A549 (cell line): ENCODE data around the gene KCNIP3. TPM values are rescaled to one million over a fixed set of nuclear protein-coding genes. Genes with fewer than 3 reads are reported as not detected.

ENCODE experiments used
- ATAC-seq, 2 experiments: fragments of 200-7000 bp in 1 of 2; fragments of >200 bp in 1 of 2; cut with Nextera tagmentation in 1 of 2; cut with Tn5 transposase in 1 of 2; 3 replicates each; pipeline versions ENCODE4 v1.8.0 to v1.9.1; 2018 to 2020; ENCODE audit warnings: mild to moderate bottlenecking in 1 of 2, moderate library complexity in 1 of 2
- CTCF ChIA-PET: fragments of 300-600 bp; sonication (Branson Sonifier 250); formaldehyde crosslinking; extraction: SDS; loops from one replicate; lab custom pipeline; 2021; ENCODE audit warnings: antibody characterized with exemption, inconsistent platforms; lab: Yijun Ruan, JAX
- POLR2A ChIA-PET: fragments of 350-600 bp; formaldehyde crosslinking; extraction: SDS; loops from one replicate; lab custom pipeline; 2021; ENCODE audit warnings: antibody characterized with exemption, inconsistent platforms; lab: Yijun Ruan, JAX
- DNase-seq, 2 experiments: peaks; one replicate each; pipeline versions ENCODE4 v3.0.0 to v3.0.0-alpha.2; 2011 to 2016; ENCODE audit warnings: low read depth in 1 of 2, low spot score in 1 of 2
- FAIRE-seq: peaks from 2 replicates; lab custom pipeline; 2011; peaks lifted over from hg19 to GRCh38; lab: Jason Lieb, UNC
- H3K27ac ChIP-seq, 2 experiments: fragments of >200 bp; sonication (Bioruptor Twin); formaldehyde crosslinking; 3 replicates each; pipeline ENCODE4 v1.5.1; 2016 to 2017
- H3K4me1 ChIP-seq: fragments of >200 bp; sonication (Bioruptor Twin); formaldehyde crosslinking; 3 replicates; pipeline ENCODE4 v1.6.1; 2016
- H3K4me2 ChIP-seq: fragments of >200 bp; sonication (Bioruptor Twin); formaldehyde crosslinking; 3 replicates; pipeline ENCODE4 v1.6.1; 2016
- H3K4me3 ChIP-seq: fragments of >200 bp; sonication (Bioruptor Twin); formaldehyde crosslinking; 3 replicates; pipeline ENCODE4 v1.5.1; 2016
- H3K9me3 ChIP-seq: fragments of >200 bp; sonication (Bioruptor Twin); formaldehyde crosslinking; 3 replicates; pipeline ENCODE4 v1.6.1; 2016
- BCL3 ChIP-seq: fragments of >200 bp; sonication (Bioruptor Twin); formaldehyde crosslinking; IDR thresholded peaks from 3 replicates; pipeline ENCODE4 v1.6.1; 2016
- CEBPB ChIP-seq, 2 experiments: fragments of >200 bp in 1 of 2; sonication (Bioruptor Twin) in 1 of 2; formaldehyde crosslinking in 1 of 2; IDR thresholded peaks; 2 replicates each; pipeline ENCODE4 v1.6.1; 2012 to 2016
- CHD4 ChIP-seq: fragments of 200-600 bp; sonication (generic); IDR thresholded peaks from 2 replicates; pipeline ENCODE4 v1.6.1; 2016; ENCODE audit warnings: antibody characterized with exemption, mild to moderate bottlenecking, borderline replicate concordance
- CTCF ChIP-seq: fragments of >200 bp; sonication (Bioruptor Twin); formaldehyde crosslinking; IDR thresholded peaks from 3 replicates; pipeline ENCODE4 v1.5.1; 2016
- EP300 ChIP-seq, 2 experiments: fragments of >200 bp; sonication (Bioruptor Twin); formaldehyde crosslinking; IDR thresholded peaks; 2 replicates in 1 of 2; 3 replicates in 1 of 2; pipeline ENCODE4 v1.6.1; 2016 to 2017
- ESRRA ChIP-seq: fragments of 150-350 bp; IDR thresholded peaks from 2 replicates; pipeline ENCODE4 v1.6.1; 2014; ENCODE audit warnings: mild to moderate bottlenecking, low read length, borderline replicate concordance
- FOSL2 ChIP-seq, 2 experiments: fragments of 450-650 bp in 1 of 2; fragments of >200 bp in 1 of 2; sonication (Bioruptor Twin) in 1 of 2; formaldehyde crosslinking; IDR thresholded peaks; 2 replicates each; pipeline versions ENCODE4 v1.5.0 to v1.6.1; 2016 to 2020; ENCODE audit warnings: mild to moderate bottlenecking in 1 of 2, moderate library complexity in 1 of 2
- HDAC2 ChIP-seq: fragments of 200-600 bp; sonication (generic); IDR thresholded peaks from 2 replicates; pipeline ENCODE4 v1.6.1; 2016
- HEYL ChIP-seq: fragments of 250-450 bp; sonication (Bioruptor Pico); IDR thresholded peaks from 2 replicates; pipeline ENCODE4 v1.8.0; 2021; ENCODE audit warnings: mild to moderate bottlenecking, moderate library complexity
- HOXB13 ChIP-seq: fragments of 250-450 bp; sonication (Bioruptor Pico); IDR thresholded peaks from 2 replicates; pipeline ENCODE4 v1.5.0; 2020; ENCODE audit warnings: low read depth, mild to moderate bottlenecking, moderate library complexity
- JUN ChIP-seq, 2 experiments: fragments of >200 bp; sonication (Bioruptor Twin); formaldehyde crosslinking; IDR thresholded peaks; 2 replicates in 1 of 2; 3 replicates in 1 of 2; pipeline ENCODE4 v1.6.1; 2016 to 2017
- MAFK ChIP-seq: fragments of 450-650 bp; IDR thresholded peaks from 2 replicates; pipeline ENCODE4 v1.6.1; 2014; ENCODE audit not compliant: partially characterized antibody
- MAX ChIP-seq: IDR thresholded peaks from 2 replicates; pipeline ENCODE4 v1.6.1; 2012
- MAZ ChIP-seq: fragments of 150-350 bp; IDR thresholded peaks from 2 replicates; pipeline ENCODE4 v1.6.1; 2014; ENCODE audit warnings: antibody characterized with exemption, low read depth, low read length, borderline replicate concordance
- NFE2L2 ChIP-seq: fragments of 150-350 bp; conservative IDR thresholded peaks from 2 replicates; pipeline ENCODE4 v1.6.1; 2014; ENCODE audit warnings: low read length
- NPAS2 ChIP-seq: fragments of 250-450 bp; sonication (Bioruptor Pico); IDR thresholded peaks from 2 replicates; pipeline ENCODE4 v1.8.0; 2022; ENCODE audit warnings: mild to moderate bottlenecking, moderate library complexity, borderline replicate concordance
- NR3C1 ChIP-seq: fragments of >200 bp; sonication (Bioruptor Twin); formaldehyde crosslinking; IDR thresholded peaks from 3 replicates; pipeline ENCODE4 v1.6.1; 2017
- POLR2A ChIP-seq: IDR thresholded peaks from 2 replicates; pipeline ENCODE4 v1.6.1; 2012; ENCODE audit warnings: mild to moderate bottlenecking, low read length
- POLR2AphosphoS2 ChIP-seq: conservative IDR thresholded peaks from 2 replicates; pipeline ENCODE4 v1.6.1; 2012; ENCODE audit warnings: low read length, improper control_type of control experiment, inconsistent platforms
- RAD21 ChIP-seq, 2 experiments: fragments of >200 bp in 1 of 2; sonication (Bioruptor Twin) in 1 of 2; formaldehyde crosslinking in 1 of 2; IDR thresholded peaks in 1 of 2; conservative IDR thresholded peaks in 1 of 2; 2 replicates in 1 of 2; 3 replicates in 1 of 2; pipeline ENCODE4 v1.6.1; 2012 to 2018; ENCODE audit warnings: inconsistent platforms in 1 of 2
- RNF2 ChIP-seq: fragments of 200-600 bp; sonication (generic); IDR thresholded peaks from 2 replicates; pipeline ENCODE4 v1.6.1; 2016; ENCODE audit warnings: low read depth, mild to moderate bottlenecking, antibody characterized with exemption, moderate library complexity, borderline replicate concordance
- SREBF2 ChIP-seq: fragments of 450-650 bp; IDR thresholded peaks from 2 replicates; pipeline ENCODE4 v1.6.1; 2014; ENCODE audit warnings: mild to moderate bottlenecking, moderate library complexity
- ZC3H11A ChIP-seq: fragments of 450-650 bp; IDR thresholded peaks from 2 replicates; pipeline ENCODE4 v1.6.1; 2014; ENCODE audit warnings: antibody characterized with exemption, mild to moderate bottlenecking
- ZNF302 ChIP-seq: fragments of 250-450 bp; sonication (Bioruptor Pico); IDR thresholded peaks from 2 replicates; pipeline ENCODE4 v1.9.0; 2021; ENCODE audit warnings: inconsistent platforms, mild to moderate bottlenecking, moderate library complexity
- WGBS: methylation state at CpG from one replicate; pipeline ENCODE4 v1.1.6; 2017; ENCODE audit errors: missing lambda C conversion rate; 5-methylcytosine and 5-hydroxymethylcytosine counted together
- polyA plus RNA-seq, 4 experiments: library from polyadenylated mRNA; depleted of rRNA in 3 of 4; stranded (reverse); fragments of >200 nt; fragmentation: RNase III in 1 of 4; extraction: RNeasy Plus Mini Kit Qiagen cat#74134 plus additional on column Dnase treatment in 1 of 4; gene quantifications; 2 replicates in 3 of 4; 3 replicates in 1 of 4; pipeline ENCODE4 v1.2.3, GENCODE V29; 2011 to 2017
- TF ChIP-seq, protein P1 (sequence below): IDR thresholded peaks from 2 replicates; pipeline ENCODE4 v1.6.1; 2012
- TF ChIP-seq, protein P2 (sequence below): fragments of 200-600 bp; sonication (generic); IDR thresholded peaks from 2 replicates; pipeline ENCODE4 v1.6.1; 2016; ENCODE audit warnings: antibody characterized with exemption, mild to moderate bottlenecking, moderate library complexity

The KCNIP3 gene
- polyA plus RNA-seq, 2 of the 4 experiments (the other 2 are of a cell fraction): 0.13 to 0.84 TPM

- peaks cover 3% of the 10 kb centered on the region; the same call in 1 of the 3 replicates for H3K9me3 ChIP-seq
- no peak for DNase-seq
- 8% methylated on average over 7 of the region's 7 CpGs for WGBS
- CTCF ChIA-PET: no interaction called here
- POLR2A ChIA-PET: no interaction called here
- ATAC-seq: no peak
- H3K4me1 ChIP-seq: no peaks in the 10 kb centered on the region
- FAIRE-seq: no peak
- no peak overlapping the region for H3K4me2 ChIP-seq
- H3K27ac ChIP-seq: no peak overlapping the region
- no peak for TF ChIP-seq POLR2AphosphoS2
- TF ChIP-seq MAFK: no peak
- no peak for TF ChIP-seq JUN (IDR thresholded peaks at IDR 0.05)
- TF ChIP-seq SREBF2: no peak
- TF ChIP-seq CTCF: no peak
- TF ChIP-seq NR3C1: no peak
- no peak for TF ChIP-seq HEYL (CRISPR knock-in tag)
- no peak for TF ChIP-seq ESRRA
- no peak for TF ChIP-seq CHD4
- TF ChIP-seq EP300 (IDR thresholded peaks at IDR 0.05): no peak
- no peak for TF ChIP-seq NPAS2 (CRISPR knock-in tag)
- no peak for TF ChIP-seq BCL3
- no peak for TF ChIP-seq FOSL2 (IDR thresholded peaks at IDR 0.05)
- no peak for TF ChIP-seq FOSL2 (CRISPR knock-in tag; IDR thresholded peaks at IDR 0.05)
- no peak for TF ChIP-seq NFE2L2
- no peak for TF ChIP-seq ZC3H11A
- no peak for TF ChIP-seq POLR2A
- no peak for TF ChIP-seq RAD21 (conservative IDR thresholded peaks at IDR 0.05 in 1 of 2, IDR thresholded peaks at IDR 0.05 in 1 of 2)
- no peak overlapping the region for H3K4me3 ChIP-seq
Observed at GRCh38 chr2:95337829-95338228, 40.7 kb downstream of the KCNIP3 start.

DNA sequence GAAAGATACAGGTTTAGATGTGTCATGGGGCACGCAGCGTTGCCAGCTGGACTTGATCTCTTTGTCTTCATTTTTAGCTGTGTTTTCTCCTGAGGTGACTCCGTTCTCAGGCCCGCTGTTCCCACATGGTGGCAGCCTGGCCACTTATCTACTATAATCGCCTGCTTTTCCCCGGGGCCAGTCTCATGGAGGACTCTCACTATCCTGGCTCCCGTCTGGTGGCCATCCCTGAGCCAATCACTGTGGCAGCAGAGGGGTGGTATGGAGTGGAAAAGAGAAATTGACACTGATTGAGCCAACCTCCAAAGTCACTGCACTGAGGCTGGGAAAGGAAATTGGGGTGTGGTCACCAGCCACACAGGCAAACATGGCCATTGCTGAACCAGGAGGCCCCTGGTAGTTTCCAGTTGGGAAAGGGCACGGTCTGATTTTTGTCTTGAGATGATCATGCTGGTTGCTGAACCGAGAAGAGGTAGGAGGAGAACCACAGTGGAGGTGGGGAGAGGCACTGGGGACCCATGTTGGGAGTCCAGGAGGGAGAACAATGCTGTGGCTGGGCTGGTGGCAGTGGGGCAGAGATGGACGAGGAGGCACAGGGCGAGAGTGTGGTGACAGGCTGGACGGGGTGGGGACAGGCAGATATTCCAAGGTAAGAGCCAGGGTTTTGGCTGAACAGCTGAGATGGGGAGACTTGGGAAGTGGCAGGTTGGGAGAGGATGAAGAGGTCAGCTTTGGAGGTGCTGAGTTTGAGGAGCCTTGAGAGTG, 45.6 kb downstream of the KCNIP3 start:
- WGBS: 18% methylated on average over 12 of the region's 12 CpGs
- CTCF ChIA-PET: no interaction called here
- H3K4me3 ChIP-seq: no peak overlapping the region
- no peak for ATAC-seq
- DNase-seq: no peak
- H3K9me3 ChIP-seq: no peaks in the 10 kb centered on the region
- TF ChIP-seq MAZ (no peak), MAX (no peak), NFE2L2 (no peak), HDAC2 (no peak), RNF2 (no peak), ZNF302 (CRISPR knock-in tag) (no peak), ESRRA (no peak), HOXB13 (CRISPR knock-in tag) (no peak), CEBPB (IDR thresholded peaks at IDR 0.05) (no peak)
- TF ChIP-seq, protein P1, sequence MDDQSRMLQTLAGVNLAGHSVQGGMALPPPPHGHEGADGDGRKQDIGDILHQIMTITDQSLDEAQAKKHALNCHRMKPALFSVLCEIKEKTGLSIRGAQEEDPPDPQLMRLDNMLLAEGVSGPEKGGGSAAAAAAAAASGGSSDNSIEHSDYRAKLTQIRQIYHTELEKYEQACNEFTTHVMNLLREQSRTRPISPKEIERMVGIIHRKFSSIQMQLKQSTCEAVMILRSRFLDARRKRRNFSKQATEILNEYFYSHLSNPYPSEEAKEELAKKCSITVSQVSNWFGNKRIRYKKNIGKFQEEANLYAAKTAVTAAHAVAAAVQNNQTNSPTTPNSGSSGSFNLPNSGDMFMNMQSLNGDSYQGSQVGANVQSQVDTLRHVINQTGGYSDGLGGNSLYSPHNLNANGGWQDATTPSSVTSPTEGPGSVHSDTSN: no peak
- TF ChIP-seq, protein P2, sequence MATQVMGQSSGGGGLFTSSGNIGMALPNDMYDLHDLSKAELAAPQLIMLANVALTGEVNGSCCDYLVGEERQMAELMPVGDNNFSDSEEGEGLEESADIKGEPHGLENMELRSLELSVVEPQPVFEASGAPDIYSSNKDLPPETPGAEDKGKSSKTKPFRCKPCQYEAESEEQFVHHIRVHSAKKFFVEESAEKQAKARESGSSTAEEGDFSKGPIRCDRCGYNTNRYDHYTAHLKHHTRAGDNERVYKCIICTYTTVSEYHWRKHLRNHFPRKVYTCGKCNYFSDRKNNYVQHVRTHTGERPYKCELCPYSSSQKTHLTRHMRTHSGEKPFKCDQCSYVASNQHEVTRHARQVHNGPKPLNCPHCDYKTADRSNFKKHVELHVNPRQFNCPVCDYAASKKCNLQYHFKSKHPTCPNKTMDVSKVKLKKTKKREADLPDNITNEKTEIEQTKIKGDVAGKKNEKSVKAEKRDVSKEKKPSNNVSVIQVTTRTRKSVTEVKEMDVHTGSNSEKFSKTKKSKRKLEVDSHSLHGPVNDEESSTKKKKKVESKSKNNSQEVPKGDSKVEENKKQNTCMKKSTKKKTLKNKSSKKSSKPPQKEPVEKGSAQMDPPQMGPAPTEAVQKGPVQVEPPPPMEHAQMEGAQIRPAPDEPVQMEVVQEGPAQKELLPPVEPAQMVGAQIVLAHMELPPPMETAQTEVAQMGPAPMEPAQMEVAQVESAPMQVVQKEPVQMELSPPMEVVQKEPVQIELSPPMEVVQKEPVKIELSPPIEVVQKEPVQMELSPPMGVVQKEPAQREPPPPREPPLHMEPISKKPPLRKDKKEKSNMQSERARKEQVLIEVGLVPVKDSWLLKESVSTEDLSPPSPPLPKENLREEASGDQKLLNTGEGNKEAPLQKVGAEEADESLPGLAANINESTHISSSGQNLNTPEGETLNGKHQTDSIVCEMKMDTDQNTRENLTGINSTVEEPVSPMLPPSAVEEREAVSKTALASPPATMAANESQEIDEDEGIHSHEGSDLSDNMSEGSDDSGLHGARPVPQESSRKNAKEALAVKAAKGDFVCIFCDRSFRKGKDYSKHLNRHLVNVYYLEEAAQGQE: no peak
- H3K4me1 ChIP-seq: 0 out of 3 replicates have a peak, but pooled peaks cover 4% of the 10 kb centered on the region
- no peak for FAIRE-seq
- H3K27ac ChIP-seq: no peak overlapping the region
- POLR2A ChIA-PET: no interaction called here
- H3K4me2 ChIP-seq: no peak overlapping the region
